GM15510 (cell line): ENCODE data around the gene ZDHHC14.

Experiments used
- POLR2A ChIP-seq: IDR thresholded peaks from 3 replicates; pipeline ENCODE4 v1.6.1; 2011; ENCODE audit warnings: borderline replicate concordance; ENCODE audit not compliant: insufficient read length; ENCODE audit errors: extremely low read depth

Gene ZDHHC14

GRCh38 chr6:157460182-157460999 lies 79.4 kb downstream of the ZDHHC14 start:
- no peak for TF ChIP-seq POLR2A

- no peak for TF ChIP-seq POLR2A
Measured at GRCh38 chr6:157461000-157461915, 80.3 kb downstream of the ZDHHC14 start.

- TF ChIP-seq POLR2A, result no peak
Measured at GRCh38 chr6:157462956-157463742, 82.2 kb downstream of the ZDHHC14 start.

- no peak for TF ChIP-seq POLR2A
Measured at GRCh38 chr6:157464653-157465535, 83.9 kb downstream of the ZDHHC14 start.

- no peak for TF ChIP-seq POLR2A
Measured at GRCh38 chr6:157466342-157466648, 85.3 kb downstream of the ZDHHC14 start.

- no peak for TF ChIP-seq POLR2A
Measured at GRCh38 chr6:157468054-157468453, 87.1 kb downstream of the ZDHHC14 start.

- TF ChIP-seq POLR2A, result no peak
Measured at GRCh38 chr6:157468574-157468973, 87.6 kb downstream of the ZDHHC14 start.

- TF ChIP-seq POLR2A, result no peak
Measured at GRCh38 chr6:157469378-157469777, 88.4 kb downstream of the ZDHHC14 start.

- TF ChIP-seq POLR2A, result no peak
Measured at GRCh38 chr6:157471077-157471686, 90.2 kb downstream of the ZDHHC14 start.

GRCh38 chr6:157471895-157472686 lies 91.1 kb downstream of the ZDHHC14 start:
- no peak for TF ChIP-seq POLR2A

GRCh38 chr6:157476797-157477196 lies 95.8 kb downstream of the ZDHHC14 start:
- TF ChIP-seq POLR2A, result no peak

GRCh38 chr6:157478926-157479325 lies 97.9 kb downstream of the ZDHHC14 start:
- TF ChIP-seq POLR2A, result no peak
